Upper lobe of left lung (tissue), 6 donors: Measurements from ENCODE around the gene LDLRAD3. TPM values are rescaled to one million over a fixed set of nuclear protein-coding genes. Genes with fewer than 3 reads are reported as not detected.
"Not testable (repeated sequence)": the region's sequence is repeated elsewhere in the genome, so short reads cannot be mapped to it uniquely, and the experiment has no call there.

Experiments
- ATAC-seq, 2 donors: fragments of 200-7000 bp; cut with Tn5 transposase; one replicate each; pipeline ENCODE4 v1.9.1; 2022; ENCODE audit warnings: mild to moderate bottlenecking in 2 of 2, moderate library complexity in 2 of 2; ENCODE audit not compliant: low FRiP score in 2 of 2
- DNase-seq, 2 donors: peaks; one replicate each; pipeline ENCODE4 v3.0.0-alpha.2; 2019 to 2020
- H3K27ac ChIP-seq, 4 donors: fragments of 200-600 bp; sonication (generic); one replicate each; pipeline ENCODE4 v1.5.1; 2016 to 2019
- H3K27me3 ChIP-seq, 4 donors: fragments of 200-600 bp; sonication (generic); one replicate each; pipeline ENCODE4 v1.5.1; 2017 to 2019
- H3K36me3 ChIP-seq, 4 donors: fragments of 200-600 bp; sonication (generic); one replicate each; pipeline ENCODE4 v1.5.1; 2016 to 2019
- H3K4me1 ChIP-seq, 4 donors: fragments of 200-600 bp; sonication (generic); one replicate each; pipeline ENCODE4 v1.5.1; 2018 to 2019
- H3K4me3 ChIP-seq, 4 donors: fragments of 200-600 bp; sonication (generic); one replicate each; pipeline ENCODE4 v1.5.1; 2017 to 2019; ENCODE audit warnings: mild to moderate bottlenecking in 2 of 4, moderate library complexity in 1 of 4
- H3K9me3 ChIP-seq, 4 donors: fragments of 200-600 bp; sonication (generic); one replicate each; pipeline ENCODE4 v1.5.1; 2018 to 2019
- CTCF ChIP-seq, 6 experiments: fragments of 450-650 bp in 4 of 6; fragments of 200-600 bp in 2 of 6; sonication (generic) in 2 of 6; IDR thresholded peaks; one replicate each; pipeline ENCODE4 v1.5.1; 2016 to 2019; ENCODE audit warnings: antibody characterized with exemption in 6 of 6
- EP300 ChIP-seq, 4 donors: sonication (generic); formaldehyde crosslinking; IDR thresholded peaks; one replicate each; pipeline ENCODE4 v1.5.1; 2017; ENCODE audit warnings: antibody characterized with exemption in 4 of 4, control low read depth in 2 of 4
- POLR2A ChIP-seq, 4 donors: fragments of 450-650 bp; IDR thresholded peaks; one replicate each; pipeline ENCODE4 v1.5.1; 2016 to 2017; ENCODE audit warnings: antibody characterized with exemption in 4 of 4, mild to moderate bottlenecking in 2 of 4
- POLR2AphosphoS5 ChIP-seq, 2 donors: sonication (generic); formaldehyde crosslinking; IDR thresholded peaks; one replicate each; pipeline ENCODE4 v1.5.1; 2017; ENCODE audit warnings: antibody characterized with exemption in 2 of 2
- WGBS, 2 donors: methylation state at CpG; one replicate each; pipeline ENCODE4 v1.1.5; 2017 to 2018; 5-methylcytosine and 5-hydroxymethylcytosine counted together
- total RNA-seq, 6 donors: library from RNA; depleted of rRNA in 4 of 6; stranded (reverse); fragments of >200 nt in 4 of 6; gene quantifications; one replicate each; pipeline versions ENCODE4 v1.1.0 to v1.2.1, GENCODE V29; 2016 to 2021
- donor health status: DM: no; HTN: no; CAD: no; lungs with moderate emphysema.
- donor health status: DM: no; HTN: yes; CAD: no; lungs with severe emphysema.

LDLRAD3 gene
- total RNA-seq, 6 donors from 2014 or later: 4.4 to 16.8 (median 7.4) TPM

GRCh38 chr11:36038541-36038940 lies 94.7 kb downstream of the LDLRAD3 start:
- Histone ChIP-seq H3K27me3 (no peaks in the 10 kb centered on the region), H3K36me3 (no peaks in the 10 kb centered on the region), H3K4me1 (peaks cover 0 to under 1% (median 0%) of the 10 kb centered on the region in 4 donors), H3K27ac (no peak overlapping the region), H3K9me3 (no peaks in the 10 kb centered on the region), H3K4me3 (no peak overlapping the region)
- ATAC-seq: no peak
- TF ChIP-seq POLR2AphosphoS5 (IDR thresholded peaks at IDR 0.05) (no peak), POLR2A (IDR thresholded peaks at IDR 0.05) (no peak), EP300 (IDR thresholded peaks at IDR 0.05) (no peak), CTCF (IDR thresholded peaks at IDR 0.05) (no peak)
- no peak for DNase-seq
- WGBS, 2 donors: 79 to 86% methylated on average over 3 of the region's 3 CpGs

- Histone ChIP-seq H3K4me1 (no peaks in the 10 kb centered on the region), H3K9me3 (no peaks in the 10 kb centered on the region), H3K27me3 (no peaks in the 10 kb centered on the region), H3K27ac (no peak overlapping the region), H3K36me3 (no peaks in the 10 kb centered on the region), H3K4me3 (no peak overlapping the region)
- TF ChIP-seq POLR2AphosphoS5 (IDR thresholded peaks at IDR 0.05): no peak
- no peak for TF ChIP-seq EP300 (IDR thresholded peaks at IDR 0.05)
- TF ChIP-seq POLR2A (IDR thresholded peaks at IDR 0.05): no peak
- TF ChIP-seq CTCF (IDR thresholded peaks at IDR 0.05): no peak
- ATAC-seq: no peak
- WGBS, 2 donors: 57 to 71% methylated on average over 4 of the region's 4 CpGs
- DNase-seq: no peak
Observed at GRCh38 chr11:36039471-36039870, 95.6 kb downstream of the LDLRAD3 start.

GRCh38 chr11:36041988-36042611 lies 98.2 kb downstream of the LDLRAD3 start:
- TF ChIP-seq POLR2AphosphoS5 (IDR thresholded peaks at IDR 0.05) (no peak), EP300 (IDR thresholded peaks at IDR 0.05) (no peak), CTCF (IDR thresholded peaks at IDR 0.05) (peak in 3 of 6 experiments; percentile 38 to 41 (median 39)), POLR2A (IDR thresholded peaks at IDR 0.05) (no peak)
- H3K4me1 ChIP-seq: no peaks in the 10 kb centered on the region
- 58 to 64% methylated on average over 5 of the region's 5 CpGs for WGBS, 2 donors
- peak in 1 of 2 donors; percentile 63 for ATAC-seq
- no peaks in the 10 kb centered on the region for H3K36me3 ChIP-seq
- no peak overlapping the region for H3K27ac ChIP-seq
- H3K4me3 ChIP-seq: no peak overlapping the region
- H3K9me3 ChIP-seq: no peaks in the 10 kb centered on the region
- DNase-seq: no peak
- no peaks in the 10 kb centered on the region for H3K27me3 ChIP-seq

- TF ChIP-seq POLR2AphosphoS5 (IDR thresholded peaks at IDR 0.05) (no peak), EP300 (IDR thresholded peaks at IDR 0.05) (no peak), POLR2A (IDR thresholded peaks at IDR 0.05) (no peak), CTCF (IDR thresholded peaks at IDR 0.05) (no peak)
- no peak for ATAC-seq
- no peak overlapping the region for H3K27ac ChIP-seq
- DNase-seq: no peak
- H3K4me3 ChIP-seq: no peak overlapping the region
- no peaks in the 10 kb centered on the region for H3K4me1 ChIP-seq
- no peaks in the 10 kb centered on the region for H3K36me3 ChIP-seq
- no peaks in the 10 kb centered on the region for H3K9me3 ChIP-seq
- whole genome bisulfite sequencing, 2 donors: 94 to 96% methylated on average over 4 of the region's 4 CpGs
- no peaks in the 10 kb centered on the region for H3K27me3 ChIP-seq
Observed at GRCh38 chr11:36044636-36045035, 100.8 kb downstream of the LDLRAD3 start.

GRCh38 chr11:36045945-36046344 lies 102.1 kb downstream of the LDLRAD3 start:
- not testable (repeated sequence) for DNase-seq, H3K4me1 ChIP-seq, H3K27ac ChIP-seq, H3K4me3 ChIP-seq, H3K27me3 ChIP-seq, H3K9me3 ChIP-seq, ATAC-seq, H3K36me3 ChIP-seq
- 93 to 94% methylated on average over 3 of the region's 3 CpGs for WGBS, 2 donors
